Fibroblast of lung (primary cell): ENCODE results near the gene RAD23B.

ENCODE experiments used
- CTCF ChIP-seq, 2 donors: IDR thresholded peaks in 1 of 2; conservative IDR thresholded peaks in 1 of 2; 1 replicate in 1 of 2; 2 replicates in 1 of 2; pipeline ENCODE4 v1.5.1; 2011 to 2012; ENCODE audit warnings: low read length in 2 of 2, control low read depth in 1 of 2, inconsistent platforms in 1 of 2, low read depth in 1 of 2, mild to moderate bottlenecking in 1 of 2
- EZH2 ChIP-seq: IDR thresholded peaks from 2 replicates; pipeline ENCODE4 v1.5.1; 2012; ENCODE audit warnings: low read length, control low read depth, mild to moderate bottlenecking; ENCODE audit errors: missing control alignments

- TF ChIP-seq CTCF (conservative IDR thresholded peaks at IDR 0.05 in 1 of 2, IDR thresholded peaks at IDR 0.05 in 1 of 2; ENCODE audit: low read depth in 1 of 2, low read length in 2 of 2) = no peak
- TF ChIP-seq EZH2 = no peak
Observed at GRCh38 chr9:107348836-107349235, 65.8 kb downstream of the RAD23B start.
